LoVo (cell line): ENCODE measurements around the gene PTPRU.

ENCODE experiments used
- DNase-seq: peaks from one replicate; pipeline ENCODE4 v3.0.0-alpha.2; 2016; ENCODE audit warnings: low spot score

PTPRU gene

GRCh38 chr1:29317063-29317915 lies 81.0 kb downstream of the PTPRU start:
- DNase-seq = no peak

- no peak for DNase-seq
Measured at GRCh38 chr1:29317916-29318530, 81.7 kb downstream of the PTPRU start.

DNA sequence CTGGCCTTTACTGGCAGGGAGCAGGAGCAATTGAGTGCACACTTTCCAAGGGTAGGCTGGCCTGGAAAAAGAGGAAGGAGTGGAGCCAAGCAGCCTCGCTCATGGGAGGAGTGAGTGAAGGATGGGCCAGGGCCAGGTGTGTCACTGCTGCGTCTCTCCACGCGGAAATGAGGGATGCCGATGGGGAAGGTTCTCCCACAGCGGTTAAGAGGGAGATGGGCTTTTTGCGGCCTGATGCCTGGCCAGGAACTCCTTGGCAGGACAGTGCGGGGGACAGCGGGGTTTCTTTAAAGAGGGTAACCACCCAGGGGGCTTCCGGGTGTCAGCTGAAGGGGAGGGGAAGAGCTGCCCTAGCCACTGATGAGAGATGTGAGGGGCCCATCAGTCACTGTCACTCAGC lies 82.4 kb downstream of the PTPRU start:
- no peak for DNase-seq

DNA sequence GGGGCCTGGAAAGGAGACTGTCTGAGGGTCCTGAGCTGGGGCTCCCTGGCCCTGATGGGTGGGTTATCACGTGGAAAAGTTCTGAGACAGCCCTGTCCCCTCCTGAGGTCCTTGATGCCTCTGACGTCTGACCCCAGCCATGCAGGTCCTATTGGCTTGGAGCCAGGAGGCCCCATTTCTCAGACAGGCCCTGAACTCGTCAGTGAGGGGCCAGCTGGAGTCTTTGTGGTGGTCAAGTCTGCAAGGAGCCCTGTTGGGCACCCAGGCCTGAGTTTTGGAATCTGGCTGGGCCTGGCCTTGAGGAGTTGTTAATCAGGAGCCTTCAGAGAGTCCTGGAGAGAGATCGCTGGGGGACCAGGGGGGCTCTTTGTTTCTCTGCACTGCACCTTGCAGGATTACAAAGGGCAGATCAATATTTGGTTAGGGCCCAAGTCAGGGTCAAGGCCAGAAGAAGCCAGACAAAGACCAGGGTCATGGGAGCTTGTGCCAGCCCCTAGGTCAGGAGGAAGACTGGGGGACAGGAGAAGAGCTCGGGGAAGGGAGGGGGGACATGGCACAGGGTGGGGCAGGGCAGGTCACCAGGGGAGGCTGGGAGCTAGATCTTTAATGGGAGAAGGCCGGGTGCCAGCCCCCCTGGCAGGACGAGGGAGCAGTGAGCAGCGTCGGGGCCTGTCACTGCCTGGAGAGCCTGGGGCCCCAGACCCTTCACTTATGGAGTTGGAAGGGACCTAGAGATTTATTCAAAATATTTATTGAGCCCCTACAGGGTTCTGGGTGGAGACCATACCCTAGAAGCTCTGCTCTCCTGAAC lies 83.2 kb downstream of the PTPRU start:
- DNase-seq = no peak

- no peak for DNase-seq
Measured at GRCh38 chr1:29320156-29320940, 84.0 kb downstream of the PTPRU start.

DNA sequence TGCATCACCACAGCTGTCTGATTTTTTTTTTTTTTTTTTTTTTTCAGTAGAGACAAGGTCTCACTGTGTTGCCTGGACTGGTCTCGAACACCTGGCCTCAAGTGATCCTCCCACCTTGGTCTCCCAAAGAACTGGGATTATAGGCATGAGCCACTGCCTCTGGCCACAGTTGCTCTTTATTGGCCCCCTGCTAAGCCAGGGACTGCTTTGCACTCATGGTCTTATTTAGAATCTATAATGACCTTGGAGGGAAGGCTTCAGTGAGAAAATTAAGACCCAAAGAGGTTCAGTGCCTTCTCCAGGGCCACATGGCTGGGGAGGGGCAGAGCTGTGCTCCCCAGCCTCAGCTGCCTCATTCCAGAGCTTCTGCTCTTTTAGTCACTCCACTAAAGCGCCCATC lies 84.9 kb downstream of the PTPRU start:
- DNase-seq = no peak

DNA sequence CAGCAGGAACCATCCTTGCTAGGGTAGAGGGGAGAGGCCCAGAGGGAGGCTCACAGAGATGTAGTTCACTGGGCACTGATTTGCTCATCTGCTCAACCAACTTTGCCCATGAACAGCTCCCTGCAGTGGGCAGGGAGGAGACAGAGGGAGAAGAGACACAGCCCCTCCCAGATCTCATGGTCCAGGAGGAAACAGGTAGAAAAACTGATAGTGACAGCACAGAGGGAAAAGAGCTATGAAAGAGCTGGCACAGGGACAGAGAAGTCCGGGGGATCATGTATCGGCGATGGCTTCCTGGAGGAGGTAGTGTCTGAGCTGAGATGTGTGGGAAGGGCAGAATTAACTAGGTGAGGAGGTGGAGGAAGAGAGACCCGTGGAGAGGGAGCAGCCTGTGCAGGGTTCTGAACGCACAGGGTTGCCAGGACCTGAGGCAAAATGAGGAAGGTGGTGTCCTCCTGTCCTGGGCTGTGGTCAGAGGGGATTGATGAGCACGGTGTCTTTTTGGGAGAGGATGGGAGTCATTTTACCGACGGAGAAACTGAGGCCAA lies 85.9 kb downstream of the PTPRU start:
- DNase-seq = no peak

DNA sequence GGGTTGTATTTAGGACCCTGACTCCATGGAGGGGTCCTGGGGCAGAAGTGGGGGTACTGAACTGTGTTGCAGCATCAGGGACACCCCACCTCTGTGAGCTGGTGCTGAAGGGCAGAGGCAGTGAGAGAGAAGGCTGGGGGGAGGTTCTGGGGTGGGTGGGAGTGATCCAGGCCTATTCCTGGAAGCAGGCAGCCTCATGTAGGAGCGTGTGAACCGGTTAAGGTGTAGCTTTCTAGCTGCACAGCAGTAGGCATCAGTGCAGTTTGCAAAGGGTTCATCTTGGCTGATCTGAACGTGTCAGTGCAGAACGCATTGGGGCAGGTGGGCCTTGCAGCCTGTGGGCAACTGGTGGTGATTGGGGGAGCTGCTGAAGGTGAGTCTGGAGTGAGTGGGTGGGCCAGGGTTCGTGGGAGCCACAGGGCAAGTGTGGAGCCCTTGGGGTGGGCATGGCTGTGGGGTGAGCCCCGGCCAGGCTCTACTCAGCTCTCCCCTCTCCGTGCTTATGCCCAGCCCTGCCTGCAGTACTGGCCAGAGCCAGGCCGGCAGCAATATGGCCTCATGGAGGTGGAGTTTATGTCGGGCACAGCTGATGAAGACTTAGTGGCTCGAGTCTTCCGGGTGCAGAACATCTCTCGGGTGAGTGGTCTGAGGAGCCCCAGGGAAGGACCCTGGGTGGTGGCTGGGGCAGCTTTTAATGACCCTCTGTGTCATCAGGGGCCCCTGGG lies 86.7 kb downstream of the PTPRU start:
- DNase-seq = no peak

- DNase-seq = no peak
Measured at GRCh38 chr1:29323636-29324035, 87.3 kb downstream of the PTPRU start.

GRCh38 chr1:29324202-29324601 lies 87.9 kb downstream of the PTPRU start:
- no peak for DNase-seq

GRCh38 chr1:29324771-29325351 lies 88.5 kb downstream of the PTPRU start:
- no peak for DNase-seq

GRCh38 chr1:29325675-29326074 lies 89.4 kb downstream of the PTPRU start:
- DNase-seq = no peak

DNA sequence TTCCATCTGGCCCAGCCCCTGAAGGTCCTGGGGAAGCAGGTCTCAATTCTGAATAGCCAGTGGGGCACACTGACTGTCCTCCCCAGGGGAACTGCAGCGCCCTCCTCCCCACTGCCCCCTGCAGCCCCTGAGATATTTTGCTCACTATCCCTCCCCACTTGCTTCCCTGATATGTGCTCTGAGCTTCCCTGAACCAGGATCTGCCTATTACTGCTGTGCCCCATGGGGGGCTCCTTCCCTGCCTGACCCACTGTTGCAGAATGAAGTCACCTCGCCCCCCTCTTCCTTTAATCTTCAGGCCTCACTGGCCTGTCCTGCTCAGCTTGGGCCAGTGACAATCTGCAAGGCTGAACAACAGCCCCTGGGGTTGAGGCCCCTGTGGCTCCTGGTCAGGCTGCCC lies 89.8 kb downstream of the PTPRU start:
- DNase-seq = no peak

GRCh38 chr1:29327223-29327935 lies 91.1 kb downstream of the PTPRU start:
- DNase-seq = no peak

DNA sequence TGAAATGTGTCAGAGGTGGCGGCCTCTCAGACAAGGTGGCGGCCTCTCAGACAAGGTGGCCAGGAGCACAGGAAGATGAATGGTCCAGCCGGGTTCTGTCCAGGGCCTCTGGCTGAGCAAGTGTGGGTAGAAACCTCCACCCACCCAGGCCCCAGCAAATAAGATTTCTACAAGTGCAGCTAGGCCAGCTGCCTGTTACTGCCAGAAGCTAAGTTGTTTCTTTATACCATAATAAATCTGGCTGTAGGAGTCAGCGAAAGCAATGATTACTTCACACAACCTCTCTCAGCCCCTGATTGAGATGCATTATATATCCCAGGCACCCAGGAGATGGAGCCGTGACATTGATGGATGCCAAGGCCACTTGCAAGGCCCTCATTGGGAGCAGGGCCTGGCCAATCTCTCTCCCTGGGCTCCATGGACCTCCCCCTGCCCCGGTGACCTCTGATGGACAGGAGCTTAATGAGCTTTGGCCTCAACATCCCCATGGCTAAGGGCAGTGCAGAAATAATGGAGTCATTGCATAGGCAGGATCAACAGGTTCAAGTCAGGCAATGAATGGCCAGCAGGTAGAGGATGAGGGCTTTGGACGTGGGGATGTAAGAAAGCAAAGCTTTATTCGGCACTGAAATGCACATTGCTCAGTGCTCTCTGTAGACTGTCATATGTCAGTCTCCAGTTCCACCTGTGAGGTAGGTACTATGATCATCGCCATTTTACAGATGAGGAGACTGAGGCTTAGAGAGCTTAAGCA lies 92.9 kb downstream of the PTPRU start:
- no peak for DNase-seq

DNA sequence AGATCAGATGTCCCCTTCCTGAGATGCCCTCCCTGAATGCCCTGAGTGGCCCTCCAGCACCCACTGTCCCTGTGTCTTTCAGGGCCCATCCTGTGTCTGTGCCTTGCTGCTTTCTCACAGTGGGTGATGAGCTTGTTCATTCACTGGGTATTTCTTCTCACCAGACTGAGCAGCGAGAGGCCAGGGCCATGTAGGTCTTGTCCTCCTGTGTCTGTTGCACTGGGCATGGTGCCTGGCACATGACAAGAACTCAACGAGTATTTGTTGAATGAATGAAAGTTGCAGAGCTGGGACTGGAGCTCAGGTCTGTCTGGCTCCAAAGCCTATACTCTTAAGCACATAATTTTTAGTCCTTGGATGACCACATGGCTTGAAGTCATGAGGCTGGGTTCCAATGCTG lies 93.8 kb downstream of the PTPRU start:
- no peak for DNase-seq

GRCh38 chr1:29330856-29331255 lies 94.5 kb downstream of the PTPRU start:
- no peak for DNase-seq

GRCh38 chr1:29331309-29331708 lies 95.0 kb downstream of the PTPRU start:
- DNase-seq = no peak

- DNase-seq = no peak
Measured at GRCh38 chr1:29331729-29332128, 95.4 kb downstream of the PTPRU start.
